Smooth muscle cell (in vitro differentiated cells): Measurements from ENCODE around the gene MTA3. TPM values are rescaled to one million over a fixed set of nuclear protein-coding genes. Genes with fewer than 3 reads are reported as not detected.

Experiments
- DNase-seq: peaks from one replicate; lab custom pipeline; 2025; ENCODE audit not compliant: unreplicated experiment; lab: John Stamatoyannopoulos, UW
- H2AFZ ChIP-seq: fragments of 200-600 bp; sonication (generic); 2 replicates; pipeline ENCODE4 v1.6.0; 2016; ENCODE audit warnings: antibody characterized with exemption, low read depth, mild to moderate bottlenecking
- H3F3A ChIP-seq: fragments of 200-600 bp; sonication (generic); 2 replicates; pipeline ENCODE4 v1.6.0; 2017; ENCODE audit warnings: antibody characterized with exemption, low read depth
- H3K27ac ChIP-seq: fragments of 200-600 bp; sonication (generic); 2 replicates; pipeline ENCODE4 v1.5.1; 2016; ENCODE audit warnings: low read depth, mild to moderate bottlenecking
- H3K27me3 ChIP-seq: fragments of 200-600 bp; sonication (generic); 2 replicates; pipeline ENCODE4 v1.6.1; 2016; ENCODE audit warnings: low read depth, mild to moderate bottlenecking
- H3K36me3 ChIP-seq: fragments of 200-600 bp; sonication (generic); 2 replicates; pipeline ENCODE4 v1.5.1; 2016; ENCODE audit warnings: low read depth
- H3K4me1 ChIP-seq: fragments of 200-600 bp; sonication (generic); 2 replicates; pipeline ENCODE4 v1.5.1; 2016; ENCODE audit warnings: low read depth
- H3K4me2 ChIP-seq: fragments of 200-600 bp; sonication (generic); 2 replicates; pipeline ENCODE4 v1.6.0; 2016; ENCODE audit warnings: mild to moderate bottlenecking
- H3K4me3 ChIP-seq: fragments of 200-600 bp; sonication (generic); 2 replicates; pipeline ENCODE4 v1.5.1; 2016; ENCODE audit warnings: mild to moderate bottlenecking
- H3K79me2 ChIP-seq: fragments of 200-600 bp; sonication (generic); 2 replicates; pipeline ENCODE4 v1.6.0; 2016; ENCODE audit warnings: low read depth, mild to moderate bottlenecking
- H3K9ac ChIP-seq: fragments of 200-600 bp; sonication (generic); 2 replicates; pipeline ENCODE4 v1.6.0; 2016; ENCODE audit warnings: low read depth
- H3K9me3 ChIP-seq: fragments of 200-600 bp; sonication (generic); replicated peaks from 2 replicates; pipeline ENCODE4 v1.5.1; 2016; ENCODE audit warnings: low read depth
- H4K20me1 ChIP-seq: fragments of 200-600 bp; sonication (generic); 2 replicates; pipeline ENCODE4 v1.6.0; 2016; ENCODE audit warnings: low read depth
- WGBS: methylation state at CpG from one replicate; pipeline ENCODE4 v1.1.7; 2016; ENCODE audit warnings: low lambda C conversion rate; 5-methylcytosine and 5-hydroxymethylcytosine counted together
- polyA plus RNA-seq: library from polyadenylated mRNA; unstranded; fragments of >200 nt; fragmentation: Nextera tagmentation; extraction: Ambion mirVana; gene quantifications from 2 replicates; pipeline ENCODE4 v1.2.1, GENCODE V29; 2016
- total RNA-seq: library from RNA; depleted of rRNA; stranded (reverse); fragments of >200 nt; gene quantifications from 2 replicates; pipeline ENCODE4 v1.2.3, GENCODE V29; 2014
- TF ChIP-seq, protein P1 (sequence below): fragments of 200-600 bp; sonication (generic); IDR thresholded peaks from 2 replicates; pipeline ENCODE4 v1.5.1; 2017; ENCODE audit warnings: borderline replicate concordance, mild to moderate bottlenecking, antibody characterized with exemption; ENCODE audit not compliant: insufficient read depth, poor library complexity, severe bottlenecking

The MTA3 gene
- total and polyA plus RNA-seq, 2 experiments from 2014 or later: 27.5 to 29.8 TPM

GRCh38 chr2:42797281-42797680 lies 228.8 kb downstream of the MTA3 start:
- H3K27me3 ChIP-seq: no peaks in the 10 kb centered on the region
- no peak overlapping the region for H3K4me2 ChIP-seq
- no peaks in the 10 kb centered on the region for H4K20me1 ChIP-seq
- TF ChIP-seq, protein P1, sequence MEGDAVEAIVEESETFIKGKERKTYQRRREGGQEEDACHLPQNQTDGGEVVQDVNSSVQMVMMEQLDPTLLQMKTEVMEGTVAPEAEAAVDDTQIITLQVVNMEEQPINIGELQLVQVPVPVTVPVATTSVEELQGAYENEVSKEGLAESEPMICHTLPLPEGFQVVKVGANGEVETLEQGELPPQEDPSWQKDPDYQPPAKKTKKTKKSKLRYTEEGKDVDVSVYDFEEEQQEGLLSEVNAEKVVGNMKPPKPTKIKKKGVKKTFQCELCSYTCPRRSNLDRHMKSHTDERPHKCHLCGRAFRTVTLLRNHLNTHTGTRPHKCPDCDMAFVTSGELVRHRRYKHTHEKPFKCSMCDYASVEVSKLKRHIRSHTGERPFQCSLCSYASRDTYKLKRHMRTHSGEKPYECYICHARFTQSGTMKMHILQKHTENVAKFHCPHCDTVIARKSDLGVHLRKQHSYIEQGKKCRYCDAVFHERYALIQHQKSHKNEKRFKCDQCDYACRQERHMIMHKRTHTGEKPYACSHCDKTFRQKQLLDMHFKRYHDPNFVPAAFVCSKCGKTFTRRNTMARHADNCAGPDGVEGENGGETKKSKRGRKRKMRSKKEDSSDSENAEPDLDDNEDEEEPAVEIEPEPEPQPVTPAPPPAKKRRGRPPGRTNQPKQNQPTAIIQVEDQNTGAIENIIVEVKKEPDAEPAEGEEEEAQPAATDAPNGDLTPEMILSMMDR: no peak
- H3K9ac ChIP-seq: no peak overlapping the region
- no peak overlapping the region for H3K27ac ChIP-seq
- WGBS: 86% methylated on average over 6 of the region's 6 CpGs
- H3K79me2 ChIP-seq: no peaks in the 10 kb centered on the region
- H2AFZ ChIP-seq: no peak overlapping the region
- H3F3A ChIP-seq: peaks cover 9% of the 10 kb centered on the region
- no peak overlapping the region for H3K4me3 ChIP-seq
- H3K4me1 ChIP-seq: peaks cover 11% of the 10 kb centered on the region
- H3K36me3 ChIP-seq: no peaks in the 10 kb centered on the region
- no peaks in the 10 kb centered on the region for H3K9me3 ChIP-seq
- DNase-seq: no peak

GRCh38 chr2:42799881-42800280 lies 231.4 kb downstream of the MTA3 start:
- WGBS: 79% methylated on average over 4 of the region's 4 CpGs
- no peak overlapping the region for H3K27ac ChIP-seq
- no peaks in the 10 kb centered on the region for H4K20me1 ChIP-seq
- H3K36me3 ChIP-seq: no peaks in the 10 kb centered on the region
- no peaks in the 10 kb centered on the region for H3K9me3 ChIP-seq
- H3K79me2 ChIP-seq: no peaks in the 10 kb centered on the region
- no peak overlapping the region for H3K4me3 ChIP-seq
- no peaks in the 10 kb centered on the region for H3K27me3 ChIP-seq
- H2AFZ ChIP-seq: no peak overlapping the region
- DNase-seq: no peak
- H3K4me1 ChIP-seq: no peaks in the 10 kb centered on the region
- H3F3A ChIP-seq: no peaks in the 10 kb centered on the region
- no peak overlapping the region for H3K4me2 ChIP-seq
- TF ChIP-seq, protein P1: no peak
- no peak overlapping the region for H3K9ac ChIP-seq

- WGBS: 77% methylated on average over 4 of the region's 4 CpGs
- no peak overlapping the region for H3K9ac ChIP-seq
These were observed 232.1 kb downstream of the MTA3 start for GRCh38 chr2:42800461-42800962.

DNA sequence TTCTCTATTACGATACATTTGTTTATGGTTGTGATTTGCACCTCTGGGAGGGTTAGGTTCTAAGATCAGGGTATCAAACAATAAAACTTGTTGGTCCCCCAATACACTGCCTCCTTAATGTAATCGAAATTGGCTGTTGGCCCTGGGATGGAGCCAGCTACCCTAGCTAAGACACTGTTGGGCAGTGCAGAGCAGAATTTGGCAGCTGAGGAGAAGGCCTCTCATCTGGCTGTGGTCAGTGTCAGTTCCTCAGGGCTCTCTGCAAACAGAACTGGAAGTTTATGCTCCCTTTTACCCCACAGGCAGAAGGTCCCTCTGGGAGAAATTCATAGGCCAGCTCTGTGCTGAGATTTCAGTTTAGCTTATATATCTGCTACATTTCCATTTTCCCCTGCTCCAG lies 232.5 kb downstream of the MTA3 start:
- Histone ChIP-seq H3K4me2 (no peak overlapping the region), H3F3A (no peaks in the 10 kb centered on the region), H3K9ac (no peak overlapping the region), H3K79me2 (no peaks in the 10 kb centered on the region), H3K27me3 (no peaks in the 10 kb centered on the region), H3K4me1 (no peaks in the 10 kb centered on the region), H3K36me3 (no peaks in the 10 kb centered on the region), H3K27ac (no peak overlapping the region), H3K9me3 (no peaks in the 10 kb centered on the region), H2AFZ (no peak overlapping the region), H4K20me1 (no peaks in the 10 kb centered on the region), H3K4me3 (no peak overlapping the region)
- WGBS: 93% methylated on average over 2 of the region's 2 CpGs
- TF ChIP-seq, protein P1: no peak
- DNase-seq: no peak

More at GRCh38 chr2:42800461-42800962, 232.1 kb downstream of the MTA3 start:
- Histone ChIP-seq H3K79me2 (no peaks in the 10 kb centered on the region), H3K27me3 (no peaks in the 10 kb centered on the region), H3K36me3 (no peaks in the 10 kb centered on the region), H3K9me3 (no peaks in the 10 kb centered on the region), H2AFZ (no peak overlapping the region), H3K27ac (no peak overlapping the region), H3F3A (no peaks in the 10 kb centered on the region), H3K4me1 (no peaks in the 10 kb centered on the region), H4K20me1 (no peaks in the 10 kb centered on the region), H3K4me2 (no peak overlapping the region), H3K4me3 (no peak overlapping the region)
- TF ChIP-seq, protein P1: no peak
- no peak for DNase-seq
